Nucleus accumbens (tissue), 56 donors: ENCODE data around the gene MBD1.
"Not testable (repeated sequence)": the region's sequence is repeated elsewhere in the genome, so short reads cannot be mapped to it uniquely, and the experiment has no call there.

Source experiments
- DNase-seq, 56 donors: peaks; one replicate each; lab custom pipeline; 2025; lab: John Stamatoyannopoulos, UW

MBD1 gene, protein sequence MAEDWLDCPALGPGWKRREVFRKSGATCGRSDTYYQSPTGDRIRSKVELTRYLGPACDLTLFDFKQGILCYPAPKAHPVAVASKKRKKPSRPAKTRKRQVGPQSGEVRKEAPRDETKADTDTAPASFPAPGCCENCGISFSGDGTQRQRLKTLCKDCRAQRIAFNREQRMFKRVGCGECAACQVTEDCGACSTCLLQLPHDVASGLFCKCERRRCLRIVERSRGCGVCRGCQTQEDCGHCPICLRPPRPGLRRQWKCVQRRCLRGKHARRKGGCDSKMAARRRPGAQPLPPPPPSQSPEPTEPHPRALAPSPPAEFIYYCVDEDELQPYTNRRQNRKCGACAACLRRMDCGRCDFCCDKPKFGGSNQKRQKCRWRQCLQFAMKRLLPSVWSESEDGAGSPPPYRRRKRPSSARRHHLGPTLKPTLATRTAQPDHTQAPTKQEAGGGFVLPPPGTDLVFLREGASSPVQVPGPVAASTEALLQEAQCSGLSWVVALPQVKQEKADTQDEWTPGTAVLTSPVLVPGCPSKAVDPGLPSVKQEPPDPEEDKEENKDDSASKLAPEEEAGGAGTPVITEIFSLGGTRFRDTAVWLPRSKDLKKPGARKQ

DNA sequence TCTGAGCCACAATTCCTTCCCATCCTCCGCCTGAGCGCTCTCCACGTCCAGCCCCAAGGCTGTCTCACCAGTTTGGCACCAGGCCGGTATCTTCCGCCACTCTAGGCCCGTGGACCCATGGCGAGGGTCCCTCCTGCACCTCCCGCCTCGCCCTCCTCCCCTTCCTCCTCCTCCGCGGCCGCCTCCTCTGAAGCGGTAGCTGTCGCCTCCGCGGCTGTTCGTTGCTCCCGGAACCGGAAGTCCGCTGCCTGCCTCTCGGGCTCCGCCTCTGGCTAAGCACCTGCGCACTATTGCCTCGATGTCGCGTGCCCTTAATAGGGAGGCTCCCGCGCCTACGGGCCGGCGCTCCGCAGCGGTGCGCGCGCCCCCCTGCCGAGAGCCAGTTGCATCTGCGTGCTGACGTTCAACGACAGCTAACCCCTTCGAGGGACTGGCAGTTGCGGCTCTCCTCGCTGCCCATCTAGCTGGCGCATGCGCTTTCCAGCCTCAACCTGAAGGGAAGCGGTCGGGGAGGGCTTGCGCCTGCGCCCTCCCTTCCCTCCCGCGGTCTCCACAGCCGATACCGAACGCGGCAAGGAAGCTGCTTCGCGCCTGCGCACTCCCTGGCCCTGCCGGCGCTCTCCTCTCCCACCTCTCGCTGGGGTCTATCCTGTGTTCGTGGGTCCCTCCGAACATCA is at the start of gene MBD1:
Gene MBD1 (minus strand): TSS at position 229 of the 677 bp plus-strand sequence. CDS start 1,531 bp downstream, outside the sequence.
- peak; percentile 92 to 100 (median 98) for DNase-seq

DNA sequence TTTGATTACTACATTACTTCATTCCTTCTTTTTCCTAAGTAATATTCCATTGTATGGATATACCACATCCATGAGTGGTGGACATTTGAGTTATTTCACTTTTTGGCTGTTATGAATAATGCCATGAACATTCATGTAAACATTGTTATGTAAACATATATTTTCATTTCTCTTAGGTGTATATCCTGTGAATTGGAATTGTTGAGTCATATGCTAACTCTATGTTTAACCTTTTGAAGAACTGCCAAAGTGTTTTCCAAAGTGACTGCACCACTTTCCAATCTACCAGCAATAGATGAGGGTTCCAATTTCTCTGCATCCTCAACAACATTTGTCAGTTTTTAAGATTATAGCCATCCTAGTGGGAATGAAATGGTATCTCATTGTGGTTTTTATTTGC is 48.9 kb upstream of the MBD1 start:
- DNase-seq = no peak

DNA sequence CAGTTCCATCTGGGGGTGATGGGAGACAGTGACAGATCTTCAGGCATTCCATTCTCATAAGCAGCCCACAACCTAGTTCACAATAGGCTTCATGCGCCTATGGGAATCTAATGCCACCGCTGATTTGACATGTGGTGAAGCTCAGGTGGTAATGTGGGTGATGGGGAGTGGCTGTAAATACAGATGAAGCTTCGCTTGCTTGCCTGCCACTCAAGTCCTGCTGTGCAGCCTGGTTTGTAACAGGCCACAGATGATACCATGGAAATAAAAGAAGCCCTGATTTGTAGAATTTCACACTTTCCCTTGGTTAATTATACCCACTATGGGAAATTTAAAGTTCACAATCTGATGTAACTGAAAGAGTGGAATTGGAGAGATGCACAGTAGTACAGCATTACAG is 46.7 kb upstream of the MBD1 start:
- DNase-seq = no peak

DNA sequence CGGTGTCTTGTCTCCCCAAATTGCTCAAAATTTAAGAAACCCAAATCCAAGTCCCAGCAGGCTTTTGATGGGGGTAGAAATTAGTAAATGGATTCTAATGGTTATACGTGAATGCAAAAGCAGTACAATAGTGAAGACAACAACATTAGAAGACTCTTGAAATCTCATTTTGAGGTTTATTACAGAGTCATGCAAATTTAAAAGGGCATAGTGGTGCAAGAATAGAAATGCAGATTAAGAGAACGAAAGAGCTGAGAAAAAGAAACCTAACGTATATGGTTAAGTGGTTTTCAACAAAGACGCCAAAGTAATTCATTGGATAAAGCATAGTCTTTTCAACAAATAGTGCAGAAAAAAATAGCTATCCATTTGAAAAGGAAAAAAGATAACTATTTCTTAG is 39.4 kb upstream of the MBD1 start:
- DNase-seq = no peak

DNA sequence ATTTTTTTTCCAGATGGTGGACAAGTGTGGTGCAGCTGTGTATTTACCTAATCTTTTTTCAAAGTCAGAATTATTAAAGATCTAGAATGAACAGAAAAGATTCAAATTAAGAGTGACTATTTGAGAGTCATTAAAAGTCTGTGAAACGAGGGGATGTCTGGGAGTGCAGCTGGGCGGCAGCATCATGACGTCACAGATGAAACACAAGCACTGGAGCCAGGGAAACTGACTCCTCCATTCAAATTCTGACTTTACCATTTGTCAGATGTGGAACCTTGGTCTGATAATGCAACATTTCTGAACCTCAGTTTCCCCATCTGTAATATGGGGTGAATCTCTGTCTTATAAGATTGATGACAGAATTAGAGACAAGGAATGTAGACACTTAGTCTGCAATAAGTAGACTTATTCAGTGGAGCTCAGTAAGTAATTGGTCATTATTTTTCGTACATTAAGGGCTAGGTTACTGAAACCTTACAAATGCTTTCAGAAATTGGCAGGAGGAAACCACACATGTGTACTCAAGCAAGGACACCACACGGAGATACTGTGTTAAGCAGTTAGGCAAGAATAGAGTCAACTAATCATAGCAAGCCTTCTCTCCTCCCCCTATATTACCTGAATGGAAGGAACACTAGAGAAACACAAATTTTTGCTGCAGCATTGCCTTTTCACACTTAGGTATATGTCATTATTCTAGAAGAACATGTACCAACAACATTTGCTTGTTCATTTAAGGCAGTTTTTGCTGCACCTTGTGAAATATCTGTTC is 34.0 kb upstream of the MBD1 start:
- no peak for DNase-seq

DNA sequence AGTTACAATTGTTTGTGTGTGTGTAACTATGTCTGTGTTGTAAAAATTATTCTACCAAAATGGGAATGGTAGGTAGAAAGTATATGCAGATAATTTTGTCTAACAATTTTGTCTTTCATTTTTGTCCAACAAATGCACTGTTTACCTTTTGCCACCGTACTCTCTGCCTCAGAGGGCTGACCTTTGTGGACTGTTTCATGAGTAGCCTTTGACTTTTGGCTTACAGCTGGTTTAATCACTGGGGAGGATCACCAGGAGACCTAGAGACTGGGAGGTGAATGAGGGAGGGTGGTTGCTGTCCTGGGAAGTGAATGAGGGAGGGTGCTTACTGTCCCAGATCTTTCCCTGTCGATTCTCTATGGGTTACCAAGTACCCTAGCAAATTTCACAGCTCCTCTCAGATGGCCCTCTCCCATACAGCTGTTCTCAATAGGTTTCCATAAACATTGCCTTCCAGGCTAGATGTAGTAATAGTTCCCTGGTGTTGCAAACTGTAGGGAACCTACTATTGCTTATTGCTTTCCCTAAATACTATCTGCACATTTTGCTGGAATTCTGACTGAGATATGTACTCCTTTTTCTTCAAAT is 32.6 kb upstream of the MBD1 start:
- DNase-seq = no peak

DNA sequence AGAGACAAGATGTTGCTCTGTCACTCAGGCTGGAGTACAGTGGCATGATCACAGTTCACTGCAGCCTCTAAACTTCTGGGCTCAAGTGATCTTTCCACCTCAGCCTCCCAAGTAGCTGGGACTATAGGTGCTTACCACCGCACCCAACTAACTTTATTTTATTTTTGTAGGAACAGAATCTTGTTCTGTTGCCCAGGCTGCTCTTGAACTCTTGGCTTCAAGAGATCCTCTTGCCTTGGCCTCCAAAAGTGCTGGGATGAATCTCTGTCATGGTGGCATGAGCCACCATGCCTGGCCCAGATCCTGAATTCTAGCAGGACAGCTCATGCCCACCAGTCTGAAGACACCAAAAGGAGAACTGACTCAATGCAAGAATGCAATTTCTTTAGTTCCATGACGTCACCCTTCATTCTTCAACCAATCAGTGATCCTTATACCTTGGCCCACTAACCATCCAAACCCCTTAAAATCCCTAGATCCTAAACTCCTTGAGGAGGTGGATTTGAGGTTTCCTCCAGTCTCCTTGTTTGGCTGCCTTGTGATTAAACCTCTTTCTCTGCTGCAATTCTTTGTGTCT is 31.8 kb upstream of the MBD1 start:
- DNase-seq = no peak

DNA sequence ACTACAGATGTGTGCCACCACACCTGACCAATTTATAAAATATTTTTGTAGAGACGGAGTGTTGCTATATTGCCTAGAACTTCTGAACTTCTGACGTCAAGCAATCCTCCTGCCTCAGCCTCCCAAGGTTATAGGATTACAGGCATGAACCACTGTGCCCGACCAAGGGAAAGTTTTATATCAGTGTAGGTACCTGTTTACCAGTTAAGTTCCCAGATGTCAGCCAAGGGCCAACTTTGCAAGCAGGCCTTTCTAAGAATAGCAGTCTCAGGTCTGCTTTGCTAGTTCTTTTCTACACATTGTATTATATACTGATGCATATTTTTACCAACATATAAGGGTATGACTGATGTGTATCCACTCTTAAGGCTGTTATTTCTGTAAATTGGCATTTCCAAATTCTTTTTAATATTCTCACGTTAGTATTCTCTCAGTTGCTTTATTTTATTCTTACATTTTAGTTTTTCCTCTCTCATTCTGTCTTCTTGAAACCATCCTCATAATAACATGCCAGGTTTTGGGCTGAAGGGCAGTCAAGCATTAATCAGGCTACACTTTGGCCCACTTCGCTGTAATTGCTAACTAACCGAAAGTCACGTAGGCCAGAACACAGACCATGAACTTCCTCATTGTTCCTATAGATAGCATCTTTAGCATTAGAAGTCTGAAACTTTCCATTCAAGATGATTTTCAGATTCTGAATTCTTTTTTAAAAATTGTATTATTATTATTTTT is 31.1 kb upstream of the MBD1 start:
- no peak for DNase-seq

DNA sequence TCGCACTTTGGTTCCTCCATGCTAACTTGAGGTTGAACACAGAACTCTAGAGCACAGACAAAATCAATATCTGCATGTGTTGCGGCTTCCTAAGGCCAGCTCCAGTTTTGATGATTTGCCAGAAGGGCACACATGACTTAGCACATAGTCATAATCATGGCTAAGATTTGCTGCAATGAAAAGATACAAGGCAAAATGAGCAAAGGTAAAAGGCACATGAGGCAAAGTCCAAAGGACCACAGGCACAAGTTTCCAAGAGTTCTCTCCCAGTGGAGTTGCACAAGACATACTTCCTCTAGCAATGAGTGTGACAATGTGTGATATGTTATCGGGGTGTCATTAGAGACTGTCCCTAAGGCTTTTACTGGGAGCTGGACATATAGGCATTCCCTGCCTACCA is 30.3 kb upstream of the MBD1 start:
- DNase-seq = no peak

DNA sequence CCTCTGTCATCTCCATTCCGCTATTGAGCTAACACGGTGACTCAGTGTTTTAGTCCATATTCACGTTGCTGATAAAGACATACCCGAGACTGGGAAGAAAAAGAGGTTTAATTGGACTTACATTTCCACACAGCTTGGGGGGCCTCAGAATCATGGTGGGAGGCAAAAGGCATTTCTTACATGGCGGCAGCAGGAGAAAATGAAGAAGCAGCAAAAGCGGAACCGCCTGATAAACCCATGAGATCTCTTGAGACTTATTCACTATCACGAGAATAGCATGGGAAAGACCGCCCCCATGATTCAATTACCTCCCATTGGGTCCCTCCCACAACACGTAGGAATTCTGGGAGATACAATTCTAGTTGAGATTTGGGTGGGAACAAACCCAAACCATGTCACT is 28.8 kb upstream of the MBD1 start:
- no peak for DNase-seq

DNA sequence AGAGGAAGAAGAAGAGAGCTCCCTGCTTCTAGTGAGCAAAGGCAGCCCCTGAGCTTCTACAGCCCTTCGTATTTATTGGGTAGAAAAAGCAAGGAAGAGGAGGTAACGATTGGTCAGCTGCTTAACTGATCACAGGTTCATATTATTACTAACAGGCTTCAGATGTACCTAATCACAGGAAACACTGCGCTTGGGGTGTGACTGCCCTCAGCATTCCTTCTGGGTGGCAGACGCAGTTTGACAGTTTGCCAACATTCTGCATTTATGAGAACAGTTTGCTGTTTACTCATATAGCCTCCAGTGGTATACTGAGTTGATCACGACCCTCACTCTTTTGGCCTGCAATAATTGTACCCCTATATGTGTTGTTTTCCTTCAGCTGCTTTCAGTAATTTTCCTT is 27.5 kb upstream of the MBD1 start:
- DNase-seq = not testable (repeated sequence)

DNA sequence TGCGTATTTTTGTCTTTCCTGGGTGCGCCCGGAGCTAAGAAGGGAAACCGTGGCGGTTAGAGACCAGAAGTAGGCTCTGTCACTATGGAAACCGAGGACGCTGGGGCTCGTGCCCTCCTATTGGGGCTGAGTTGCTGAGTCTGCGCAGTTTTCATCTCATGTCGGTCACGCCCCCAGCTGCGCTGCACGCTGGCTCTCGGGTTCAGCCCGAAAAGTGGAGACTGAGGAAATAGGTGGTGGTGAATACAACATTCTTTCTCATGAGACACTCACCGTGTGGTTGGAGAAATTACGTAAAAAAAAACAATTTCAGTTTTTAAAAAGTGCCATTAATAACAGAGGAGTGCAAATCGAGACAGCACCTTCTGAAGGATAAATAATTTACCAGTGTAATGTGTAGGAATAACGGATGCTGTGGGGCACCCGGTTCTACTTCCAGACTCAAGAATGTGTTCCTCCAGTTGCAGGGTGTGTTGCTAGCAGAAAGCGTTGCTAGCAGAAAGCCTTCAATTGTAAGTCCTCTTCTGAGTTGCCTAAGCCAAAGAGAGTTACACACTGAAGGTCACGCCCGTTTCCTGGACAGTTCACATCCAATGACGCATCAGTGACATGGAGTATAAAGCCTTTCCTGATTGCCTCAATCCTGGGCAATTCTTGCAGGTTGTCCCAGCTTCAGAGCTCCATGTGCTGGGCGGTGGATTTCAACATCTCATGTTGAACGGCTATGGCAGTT is 26.6 kb upstream of the MBD1 start:
- peak in 55 of 56 donors; percentile 18 to 95 (median 73) for DNase-seq

DNA sequence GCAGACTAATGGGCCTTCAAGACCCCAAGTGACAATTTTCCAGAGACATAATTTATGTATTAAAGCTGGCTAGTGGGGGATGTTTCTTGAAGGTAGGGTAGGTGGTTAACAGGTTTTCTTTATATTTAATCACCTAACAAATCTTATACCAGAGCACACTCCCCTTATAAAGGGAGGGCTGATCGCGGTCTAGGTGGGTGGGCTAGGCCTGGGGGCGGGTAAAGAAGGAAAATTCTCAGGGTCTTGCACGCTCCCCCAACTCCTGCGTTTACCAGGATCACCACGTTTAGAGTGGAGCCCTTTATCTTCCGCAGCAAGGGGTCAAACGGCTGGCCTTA is 26.0 kb upstream of the MBD1 start:
- DNase-seq = no peak

DNA sequence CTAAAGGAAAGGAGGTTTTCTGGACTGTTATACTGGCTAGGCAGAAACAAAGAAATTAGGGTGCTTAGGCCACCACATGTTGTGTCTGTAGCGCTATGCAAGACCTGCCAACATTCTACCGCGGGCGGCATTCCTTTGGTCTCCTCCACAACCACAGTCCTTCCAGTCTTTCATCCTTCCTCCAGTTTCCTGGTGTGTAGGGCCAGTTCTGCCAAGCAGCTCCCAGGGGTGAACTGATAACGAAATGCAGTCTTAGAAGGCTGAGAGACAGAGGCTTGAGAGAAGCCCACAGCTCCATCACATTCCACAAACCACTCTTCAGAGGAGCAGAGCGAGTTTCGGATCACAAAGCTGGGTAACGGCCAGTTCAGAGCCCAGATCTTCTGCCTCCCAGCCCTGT is 25.6 kb upstream of the MBD1 start:
- no peak for DNase-seq

DNA sequence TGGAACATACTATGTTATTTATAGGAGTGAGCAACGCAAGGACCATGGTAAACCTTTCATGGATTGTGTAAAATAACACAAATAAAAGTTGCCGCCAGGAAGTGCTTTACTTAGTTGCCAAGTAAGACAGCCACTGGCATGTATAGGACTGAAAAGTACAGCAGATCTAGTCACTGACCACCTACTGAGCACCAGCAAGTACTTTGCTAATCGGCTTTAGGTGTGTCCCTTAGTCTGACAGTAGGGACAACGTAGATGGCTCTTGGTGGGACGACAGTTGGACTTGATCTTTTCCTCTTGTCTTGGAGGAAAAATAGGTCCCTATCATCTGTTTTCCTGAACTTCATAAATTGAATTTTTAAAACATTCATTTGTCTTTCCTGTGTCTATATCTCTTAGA is 19.8 kb upstream of the MBD1 start:
- DNase-seq = no peak

DNA sequence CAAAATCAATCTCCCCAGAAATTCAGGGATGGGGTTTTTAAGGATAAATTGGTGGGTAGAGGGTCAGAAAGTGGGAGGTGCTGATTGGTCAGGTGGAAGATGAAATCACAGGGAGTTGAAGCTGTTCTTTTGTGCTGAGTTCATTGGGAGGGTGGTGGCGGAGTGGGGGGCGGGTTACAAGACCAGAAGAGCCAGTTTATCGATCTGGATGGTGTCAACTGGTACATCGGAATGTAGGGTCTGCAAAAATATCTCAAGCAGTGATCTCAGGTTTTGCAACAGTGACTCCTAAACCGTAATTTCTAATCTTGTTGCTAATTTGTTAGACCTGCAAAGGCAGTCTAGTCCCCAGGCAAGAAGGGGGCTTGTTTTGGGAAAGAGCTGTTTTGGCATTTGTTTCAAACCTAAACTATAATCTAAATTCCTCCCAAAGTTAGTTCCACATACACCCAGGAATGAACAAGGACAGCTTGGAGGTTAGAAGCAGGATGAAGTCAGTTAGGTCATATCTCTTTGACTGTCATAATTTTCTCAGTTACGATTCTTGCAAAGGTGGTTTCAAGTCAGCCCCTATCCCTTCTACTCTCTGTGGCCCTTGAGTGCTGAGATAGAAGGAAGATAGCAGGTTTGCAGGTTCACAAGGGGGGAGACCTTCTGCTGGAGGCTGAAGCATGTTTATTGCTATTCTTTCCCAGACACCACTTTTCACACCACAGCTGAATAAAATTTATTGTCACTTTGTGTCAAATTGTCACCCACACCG is 18.5 kb upstream of the MBD1 start:
- DNase-seq = no peak

DNA sequence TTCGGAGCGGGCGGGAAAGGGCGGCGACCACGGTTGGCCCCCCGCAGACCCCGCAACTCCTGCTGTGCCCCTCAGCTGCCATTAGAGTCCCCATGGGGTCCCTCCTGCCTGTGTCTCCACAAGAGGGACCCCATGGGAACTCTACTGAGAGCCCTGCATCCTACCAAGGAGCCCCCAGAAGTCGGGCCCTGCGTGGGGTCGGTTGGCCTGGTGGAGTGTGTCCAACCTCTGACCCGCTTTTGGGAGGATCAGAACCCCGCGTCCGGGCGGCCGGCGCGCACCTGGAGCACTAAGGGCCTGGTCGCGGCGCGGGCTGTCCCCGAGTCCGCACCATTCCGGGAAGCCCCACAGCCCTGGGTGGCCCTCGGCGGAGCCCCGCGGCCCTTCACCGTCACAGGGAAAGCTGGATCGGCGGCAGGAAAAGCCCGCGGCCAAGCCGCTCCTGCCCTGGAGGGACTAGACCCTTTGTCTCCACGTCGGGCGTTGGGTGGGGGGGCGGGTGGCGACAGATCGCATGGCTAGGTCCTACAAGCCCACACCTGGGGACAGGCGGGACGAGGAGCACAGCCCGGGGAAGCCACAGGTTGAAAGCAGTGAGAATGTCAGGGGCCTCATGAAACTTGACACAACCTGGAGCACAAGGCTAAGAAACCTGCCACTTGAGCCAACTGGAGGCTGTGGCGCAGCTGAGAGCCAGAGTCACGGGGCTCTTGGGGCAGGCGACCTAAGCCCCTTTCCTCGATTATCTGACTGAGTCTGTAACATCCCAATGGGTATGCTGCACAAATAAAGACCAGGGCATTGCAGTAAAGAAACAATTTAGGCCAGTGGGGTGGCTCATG is 17.3 kb upstream of the MBD1 start:
- no peak for DNase-seq
